Measurements from ENCODE around the gene SULT6B1.

Gene SULT6B1

GRCh38 chr2:37143974-37144373, 44.5 kb downstream of the SULT6B1 start:
- Mint-ChIP-seq H3K36me3 (peaks cover 83% of the 10 kb centered on the region), H3K4me1 (peaks cover 5% of the 10 kb centered on the region), H3K27ac (no peak overlapping the region)

GRCh38 chr2:37142546-37142945, 45.9 kb downstream of the SULT6B1 start:
- Mint-ChIP-seq H3K9me3 (no peaks in the 10 kb centered on the region), H3K27ac (no peak overlapping the region), H3K4me3 (no peak overlapping the region), H3K36me3 (peaks cover 69% of the 10 kb centered on the region), H3K4me1 (no peaks in the 10 kb centered on the region)
- ATAC-seq = no peak
- DNase-seq (ENCODE audit: low spot score in 2 of 2) = no peak

More at GRCh38 chr2:37143974-37144373, 44.5 kb downstream of the SULT6B1 start:
- no peak for DNase-seq (ENCODE audit: low spot score in 2 of 2)
- Mint-ChIP-seq H3K4me3 (no peak overlapping the region), H3K9me3 (no peaks in the 10 kb centered on the region)
- ATAC-seq = no peak

- Mint-ChIP-seq H3K36me3 (peaks cover 23% of the 10 kb centered on the region), H3K27ac (no peak overlapping the region), H3K4me3 (no peak overlapping the region), H3K4me1 (peaks cover 6% of the 10 kb centered on the region), H3K9me3 (no peaks in the 10 kb centered on the region)
- no peak for DNase-seq (ENCODE audit: low spot score in 2 of 2)
- ATAC-seq = no peak
Observed at GRCh38 chr2:37132914-37133313, 55.6 kb downstream of the SULT6B1 start.

- H3K4me1 Mint-ChIP-seq = peaks cover 11% of the 10 kb centered on the region
- H3K4me3 Mint-ChIP-seq = no peak overlapping the region
- H3K9me3 Mint-ChIP-seq = no peaks in the 10 kb centered on the region
- no peak overlapping the region for H3K27ac Mint-ChIP-seq
- ATAC-seq = no peak
- peaks cover 75% of the 10 kb centered on the region for H3K36me3 Mint-ChIP-seq
- DNase-seq (ENCODE audit: low spot score in 2 of 2) = no peak
Observed at GRCh38 chr2:37125416-37125815, 63.1 kb downstream of the SULT6B1 start.

- DNase-seq (ENCODE audit: low spot score in 2 of 2) (no peak), ATAC-seq (no peak)
- Mint-ChIP-seq H3K9me3 (no peaks in the 10 kb centered on the region), H3K27ac (no peak overlapping the region), H3K4me3 (no peak overlapping the region), H3K4me1 (no peaks in the 10 kb centered on the region), H3K36me3 (peaks cover 83% of the 10 kb centered on the region)
Observed at GRCh38 chr2:37119157-37119556, 69.3 kb downstream of the SULT6B1 start.

Data from stimulated activated effector memory CD8-positive, alpha-beta T cell treated with anti-CD3 and anti-CD28 coated beads, Interleukin-12 subunit alpha, Interleukin-12 subunit beta, amount 100 ng/mL, for 72 hours (primary cell).